NT2/D1 (cell line): ENCODE results near the gene CDH13.

ENCODE experiments used
- YY1 ChIP-seq: IDR thresholded peaks from 2 replicates; pipeline ENCODE4 v1.6.1; 2011; ENCODE audit not compliant: insufficient read length, insufficient read depth
- ZNF274 ChIP-seq: IDR thresholded peaks from 2 replicates; pipeline ENCODE4 v1.6.1; 2011; ENCODE audit warnings: mild to moderate bottlenecking, low read depth, low read length

GRCh38 chr16:82585675-82586074 is 41.1 kb upstream of the CDH13 start:
- TF ChIP-seq ZNF274 (no peak), YY1 (no peak)
